ENCODE results near the gene SMYD2.

GRCh38 chr1:214352838-214353237 is 71.9 kb downstream of the SMYD2 start:
- TF ChIP-seq EZH2 (IDR thresholded peaks at IDR 0.05) (no peak), POLR2A (IDR thresholded peaks at IDR 0.05; ENCODE audit: borderline replicate concordance, extremely low read depth, insufficient read depth, insufficient read length) (no peak), CTCF (IDR thresholded peaks at IDR 0.05 in 2 of 3, conservative IDR thresholded peaks at IDR 0.05 in 1 of 3; ENCODE audit: borderline replicate concordance in 1 of 3, insufficient read depth in 1 of 3, low read depth in 2 of 3, low read length in 2 of 3) (no peak), JUND (IDR thresholded peaks at IDR 0.05) (no peak), EGR1 (IDR thresholded peaks at IDR 0.05; ENCODE audit: low read depth) (no peak), ZNF274 (IDR thresholded peaks at IDR 0.05; ENCODE audit: low read depth, low read length) (no peak), RAD21 (IDR thresholded peaks at IDR 0.05; ENCODE audit: low read depth) (no peak), CEBPB (IDR thresholded peaks at IDR 0.05; ENCODE audit: low read depth) (no peak), POLR2AphosphoS5 (IDR thresholded peaks at IDR 0.05; ENCODE audit: low read depth, low read length) (no peak), EZH2phosphoT487 (IDR thresholded peaks at IDR 0.05; ENCODE audit: borderline replicate concordance) (no peak), SP1 (IDR thresholded peaks at IDR 0.05; ENCODE audit: low read depth) (no peak)
- TF ChIP-seq, protein P1, sequence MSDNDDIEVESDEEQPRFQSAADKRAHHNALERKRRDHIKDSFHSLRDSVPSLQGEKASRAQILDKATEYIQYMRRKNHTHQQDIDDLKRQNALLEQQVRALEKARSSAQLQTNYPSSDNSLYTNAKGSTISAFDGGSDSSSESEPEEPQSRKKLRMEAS (IDR thresholded peaks at IDR 0.05), result no peak
- TF ChIP-seq, protein P2, sequence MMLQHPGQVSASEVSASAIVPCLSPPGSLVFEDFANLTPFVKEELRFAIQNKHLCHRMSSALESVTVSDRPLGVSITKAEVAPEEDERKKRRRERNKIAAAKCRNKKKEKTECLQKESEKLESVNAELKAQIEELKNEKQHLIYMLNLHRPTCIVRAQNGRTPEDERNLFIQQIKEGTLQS (IDR thresholded peaks at IDR 0.05), result no peak
- TF ChIP-seq, protein P3, sequence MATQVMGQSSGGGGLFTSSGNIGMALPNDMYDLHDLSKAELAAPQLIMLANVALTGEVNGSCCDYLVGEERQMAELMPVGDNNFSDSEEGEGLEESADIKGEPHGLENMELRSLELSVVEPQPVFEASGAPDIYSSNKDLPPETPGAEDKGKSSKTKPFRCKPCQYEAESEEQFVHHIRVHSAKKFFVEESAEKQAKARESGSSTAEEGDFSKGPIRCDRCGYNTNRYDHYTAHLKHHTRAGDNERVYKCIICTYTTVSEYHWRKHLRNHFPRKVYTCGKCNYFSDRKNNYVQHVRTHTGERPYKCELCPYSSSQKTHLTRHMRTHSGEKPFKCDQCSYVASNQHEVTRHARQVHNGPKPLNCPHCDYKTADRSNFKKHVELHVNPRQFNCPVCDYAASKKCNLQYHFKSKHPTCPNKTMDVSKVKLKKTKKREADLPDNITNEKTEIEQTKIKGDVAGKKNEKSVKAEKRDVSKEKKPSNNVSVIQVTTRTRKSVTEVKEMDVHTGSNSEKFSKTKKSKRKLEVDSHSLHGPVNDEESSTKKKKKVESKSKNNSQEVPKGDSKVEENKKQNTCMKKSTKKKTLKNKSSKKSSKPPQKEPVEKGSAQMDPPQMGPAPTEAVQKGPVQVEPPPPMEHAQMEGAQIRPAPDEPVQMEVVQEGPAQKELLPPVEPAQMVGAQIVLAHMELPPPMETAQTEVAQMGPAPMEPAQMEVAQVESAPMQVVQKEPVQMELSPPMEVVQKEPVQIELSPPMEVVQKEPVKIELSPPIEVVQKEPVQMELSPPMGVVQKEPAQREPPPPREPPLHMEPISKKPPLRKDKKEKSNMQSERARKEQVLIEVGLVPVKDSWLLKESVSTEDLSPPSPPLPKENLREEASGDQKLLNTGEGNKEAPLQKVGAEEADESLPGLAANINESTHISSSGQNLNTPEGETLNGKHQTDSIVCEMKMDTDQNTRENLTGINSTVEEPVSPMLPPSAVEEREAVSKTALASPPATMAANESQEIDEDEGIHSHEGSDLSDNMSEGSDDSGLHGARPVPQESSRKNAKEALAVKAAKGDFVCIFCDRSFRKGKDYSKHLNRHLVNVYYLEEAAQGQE (IDR thresholded peaks at IDR 0.05; ENCODE audit: low read depth), result no peak
